ENCODE data around the gene CASP3.

CASP3 gene

GRCh38 chr4:184649026-184649970 lies at the start of gene CASP3, which contains the start of gene PRIMPOL:
TSS of gene CASP3 (minus strand) at chr4:184649447. CDS start at chr4:184638453, 10,994 bp downstream.
TSS of gene PRIMPOL (plus strand) at chr4:184649738. CDS start at chr4:184657141, 7,403 bp downstream.
- peak; percentile 97 to 98 for DNase-seq

GRCh38 chr4:184697956-184698355 lies 48.7 kb upstream of the CASP3 start:
- no peak for DNase-seq

GRCh38 chr4:184695178-184695896 lies 46.1 kb upstream of the CASP3 start:
- DNase-seq, result no peak

- DNase-seq, result no peak
Measured at GRCh38 chr4:184694412-184694956, 45.2 kb upstream of the CASP3 start.

GRCh38 chr4:184693056-184693455 lies 43.8 kb upstream of the CASP3 start:
- DNase-seq, result no peak

- no peak for DNase-seq
Measured at GRCh38 chr4:184689681-184690080, 40.4 kb upstream of the CASP3 start.

- peak in 1 of 2 donors; percentile 30 for DNase-seq
Measured at GRCh38 chr4:184688447-184688846, 39.2 kb upstream of the CASP3 start.

- DNase-seq, result no peak
Measured at GRCh38 chr4:184688005-184688404, 38.8 kb upstream of the CASP3 start.

- DNase-seq, result no peak
Measured at GRCh38 chr4:184684491-184685189, 35.4 kb upstream of the CASP3 start.

- DNase-seq, result no peak
Measured at GRCh38 chr4:184681916-184682315, 32.7 kb upstream of the CASP3 start.

- DNase-seq, result no peak
Measured at GRCh38 chr4:184680698-184681097, 31.5 kb upstream of the CASP3 start.

GRCh38 chr4:184675821-184676492 lies 26.7 kb upstream of the CASP3 start:
- no peak for DNase-seq

GRCh38 chr4:184675018-184675417 lies 25.8 kb upstream of the CASP3 start:
- no peak for DNase-seq

GRCh38 chr4:184674011-184674410 lies 24.8 kb upstream of the CASP3 start:
- DNase-seq, result no peak

- no peak for DNase-seq
Measured at GRCh38 chr4:184672741-184673140, 23.5 kb upstream of the CASP3 start.

GRCh38 chr4:184671101-184671500 lies 21.9 kb upstream of the CASP3 start:
- DNase-seq, result no peak

GRCh38 chr4:184669251-184669650 lies 20.0 kb upstream of the CASP3 start:
- no peak for DNase-seq

- no peak for DNase-seq
Measured at GRCh38 chr4:184668511-184669114, 19.4 kb upstream of the CASP3 start.

- no peak for DNase-seq
Measured at GRCh38 chr4:184668096-184668495, 18.8 kb upstream of the CASP3 start.

GRCh38 chr4:184666670-184667069 lies 17.4 kb upstream of the CASP3 start:
- no peak for DNase-seq

GRCh38 chr4:184664445-184665210 lies 15.4 kb upstream of the CASP3 start:
- DNase-seq, result no peak
